K562 (cell line): Measurements from ENCODE around the gene RAB40B. TPM values are rescaled to one million over a fixed set of nuclear protein-coding genes. Genes with fewer than 3 reads are reported as not detected.

Source experiments
- ATAC-seq: fragments of 200-7000 bp; cut with Tn5 transposase; 3 replicates; pipeline ENCODE4 v1.9.1; 2020; ENCODE audit warnings: moderate library complexity
- BruUV-seq: library from RNA; stranded (reverse); fragments of 400-500 nt; replicated peaks from 2 replicates; lab custom pipeline; 2021; lab: Mats Ljungman, UMichigan
- CTCF ChIA-PET: fragments of 300-600 bp; formaldehyde crosslinking; extraction: SDS; loops from one replicate; lab custom pipeline; 2021; ENCODE audit warnings: low intra/inter-chr PET ratio; lab: Yijun Ruan, JAX
- POLR2A ChIA-PET: fragments of 300-600, 350-650 bp; sonication (Branson Sonifier 250); formaldehyde crosslinking; extraction: SDS; loops from one replicate; lab custom pipeline; 2021; ENCODE audit warnings: antibody characterized with exemption, inconsistent platforms; lab: Yijun Ruan, JAX
- DNase-seq, 4 experiments: peaks; one replicate each; pipeline versions ENCODE4 v3.0.0 to v3.0.0-alpha.2; 2011 to 2018; ENCODE audit warnings: low spot score in 3 of 4, mixed read lengths in 3 of 4; ENCODE audit errors: extremely low read depth in 1 of 4
- FAIRE-seq: peaks from 2 replicates; lab custom pipeline; 2011; peaks lifted over from hg19 to GRCh38; lab: Jason Lieb, UNC
- H2AFZ ChIP-seq: 2 replicates; pipeline ENCODE4 v1.6.0; 2011; ENCODE audit warnings: low read depth, low read length, control low read depth, inconsistent platforms
- H3K27ac ChIP-seq: fragments of 200-600 bp; 3 replicates; pipeline ENCODE4 v1.8.0; 2011; ENCODE audit warnings: low read depth, mild to moderate bottlenecking, control low read depth, inconsistent platforms, low read length, moderate library complexity, mixed read lengths; ENCODE audit errors: extremely low read depth
- H3K27me3 ChIP-seq, 2 experiments: fragments of 300-600 bp in 1 of 2; 2 replicates in 1 of 2; 3 replicates in 1 of 2; pipeline versions ENCODE4 v1.6.0 to v1.8.0; 2011; ENCODE audit warnings: inconsistent platforms in 2 of 2, low read length in 2 of 2, mild to moderate bottlenecking in 1 of 2, mixed read lengths in 1 of 2, moderate library complexity in 1 of 2; ENCODE audit not compliant: control insufficient read depth in 2 of 2, insufficient read depth in 2 of 2
- H3K36me3 ChIP-seq: fragments of 300-600 bp; 3 replicates; pipeline ENCODE4 v1.8.0; 2011; ENCODE audit warnings: mild to moderate bottlenecking, low read length, inconsistent platforms; ENCODE audit not compliant: control insufficient read depth, insufficient read depth
- H3K4me1 ChIP-seq, 2 experiments: fragments of 200-600 bp in 1 of 2; replicated peaks in 1 of 2; 2 replicates in 1 of 2; 3 replicates in 1 of 2; pipeline versions ENCODE4 v1.5.1 to v1.8.0; 2011; ENCODE audit warnings: inconsistent platforms in 2 of 2, low read length in 2 of 2, mild to moderate bottlenecking in 1 of 2, mixed read lengths in 1 of 2, moderate library complexity in 1 of 2; ENCODE audit not compliant: control insufficient read depth in 2 of 2, insufficient read depth in 2 of 2
- H3K4me2 ChIP-seq: 2 replicates; pipeline ENCODE4 v1.6.1; 2011; ENCODE audit warnings: low read length, control low read depth, inconsistent platforms, mixed read lengths; ENCODE audit not compliant: insufficient read depth
- H3K4me3 ChIP-seq: fragments of 200-600 bp; sonication (generic), shearing (Covaris generic); 2 replicates; pipeline ENCODE4 v1.5.1; 2016; ENCODE audit warnings: control low read depth, inconsistent platforms
- H3K79me2 ChIP-seq: fragments of 200-600 bp; 3 replicates; pipeline ENCODE4 v1.8.0; 2011; ENCODE audit warnings: low read length, inconsistent platforms; ENCODE audit not compliant: control insufficient read depth, insufficient read depth
- H3K9ac ChIP-seq, 2 experiments: 2 replicates each; pipeline versions ENCODE4 v1.6.0 to v1.6.1; 2011; ENCODE audit warnings: low read depth in 2 of 2, low read length in 2 of 2, control low read depth in 1 of 2, inconsistent platforms in 1 of 2, mild to moderate bottlenecking in 1 of 2, mixed read lengths in 1 of 2; ENCODE audit not compliant: insufficient read depth in 1 of 2
- H3K9me1 ChIP-seq: one replicate; pipeline ENCODE4 v1.6.0; 2011; ENCODE audit warnings: inconsistent platforms, mild to moderate bottlenecking, low read length, moderate library complexity; ENCODE audit not compliant: control insufficient read depth, insufficient read depth
- H3K9me3 ChIP-seq: replicated peaks from 2 replicates; pipeline ENCODE4 v1.5.1; 2011; ENCODE audit warnings: low read depth, low read length, inconsistent platforms; ENCODE audit not compliant: control insufficient read depth, insufficient read depth
- H4K20me1 ChIP-seq: replicated peaks from 2 replicates; pipeline ENCODE4 v1.6.1; 2011; ENCODE audit warnings: low read length, inconsistent platforms, mixed read lengths; ENCODE audit not compliant: control insufficient read depth, insufficient read depth
- CHD4 ChIP-seq: fragments of 200-600 bp; sonication (generic); IDR thresholded peaks from 3 replicates; pipeline ENCODE4 v1.6.1; 2012; ENCODE audit warnings: low read depth, mild to moderate bottlenecking, mixed read lengths, low read length, inconsistent platforms; ENCODE audit not compliant: insufficient read depth, insufficient replicate concordance, poor library complexity, severe bottlenecking
- CTBP1 ChIP-seq: fragments of 450-650 bp; IDR thresholded peaks from 2 replicates; pipeline ENCODE4 v1.6.1; 2016; ENCODE audit warnings: borderline replicate concordance
- E2F8 ChIP-seq: fragments of 450-650 bp; IDR thresholded peaks from 2 replicates; pipeline ENCODE4 v1.7.1; 2018; ENCODE audit warnings: mild to moderate bottlenecking, low read depth; ENCODE audit not compliant: partially characterized antibody
- HDAC2 ChIP-seq: fragments of 450-650 bp; IDR thresholded peaks from 2 replicates; pipeline ENCODE4 v1.6.1; 2016; ENCODE audit warnings: mild to moderate bottlenecking
- MYC ChIP-seq, 2 experiments: fragments of 250-450 bp in 1 of 2; sonication (Bioruptor Pico) in 1 of 2; IDR thresholded peaks; 2 replicates each; pipeline versions ENCODE4 v1.5.1 to v1.6.1; 2012 to 2021; ENCODE audit warnings: low read depth in 2 of 2, borderline replicate concordance in 1 of 2, improper control_type of control experiment in 1 of 2, low read length in 1 of 2, mild to moderate bottlenecking in 1 of 2, moderate library complexity in 1 of 2
- PRPF4 ChIP-seq: fragments of 200-400 bp; formaldehyde crosslinking; IDR thresholded peaks from one replicate; pipeline ENCODE4 v1.6.1; 2017; ENCODE audit warnings: low read length, low read depth, mild to moderate bottlenecking; ENCODE audit not compliant: insufficient read depth, poor library complexity, severe bottlenecking
- RBBP5 ChIP-seq: fragments of 200-600 bp; sonication (generic); IDR thresholded peaks from 2 replicates; pipeline ENCODE4 v1.6.1; 2012; ENCODE audit warnings: borderline replicate concordance, mild to moderate bottlenecking, low read length, control low read depth, inconsistent platforms; ENCODE audit not compliant: insufficient read depth, poor library complexity, severe bottlenecking
- RBM22 ChIP-seq: fragments of 200-400 bp; formaldehyde crosslinking; IDR thresholded peaks from 2 replicates; pipeline ENCODE4 v1.6.1; 2018; ENCODE audit warnings: low read length, low read depth; ENCODE audit not compliant: poor library complexity, severe bottlenecking
- STAT5B ChIP-seq: fragments of 250-450 bp; sonication (Bioruptor Pico); IDR thresholded peaks from 2 replicates; pipeline ENCODE4 v1.8.0; 2021; ENCODE audit warnings: mild to moderate bottlenecking, inconsistent platforms
- USF2 ChIP-seq: sonication (generic); formaldehyde crosslinking; IDR thresholded peaks from 2 replicates; pipeline ENCODE4 v1.5.0; 2020; ENCODE audit warnings: missing genetic modification reagents
- ZNF124 ChIP-seq: sonication (generic); formaldehyde crosslinking; IDR thresholded peaks from 2 replicates; pipeline ENCODE4 v1.8.1; 2022; ENCODE audit warnings: missing genetic modification reagents
- ZNF239 ChIP-seq: fragments of 250-450 bp; sonication (Bioruptor Pico); IDR thresholded peaks from 2 replicates; pipeline ENCODE4 v1.4.0; 2020; ENCODE audit warnings: mild to moderate bottlenecking
- ZNF408 ChIP-seq: fragments of 250-450 bp; sonication (Bioruptor Pico); IDR thresholded peaks from 2 replicates; pipeline ENCODE4 v1.4.0; 2020; ENCODE audit warnings: low read depth, mild to moderate bottlenecking, moderate library complexity
- WGBS: fragments of 100-300 bp; shearing (Covaris generic); methylation state at CpG from one replicate; pipeline ENCODE4 v1.1.6; 2016; ENCODE audit warnings: low coverage, mixed read lengths; ENCODE audit not compliant: insufficient coverage; ENCODE audit errors: missing lambda C conversion rate; 5-methylcytosine and 5-hydroxymethylcytosine counted together
- in situ Hi-C: fragments of 300-500 bp; cut with MboI; formaldehyde crosslinking; loops from 4 replicates; pipeline ENCODE4 v1.15.0; 2018; ENCODE audit warnings: inconsistent platforms, mixed read lengths
- intact Hi-C: fragments of 100-400 bp; cut with micrococcal nuclease; formaldehyde crosslinking; loops from 2 replicates; pipeline ENCODE4 v1.14.2; 2022
- polyA plus RNA-seq, 8 experiments: library from polyadenylated mRNA; depleted of rRNA in 4 of 8; stranded (reverse) in 5 of 8; unstranded in 3 of 8; fragments of >200 nt; fragmentation: Nextera tagmentation in 2 of 8; fragmentation: Illumina TruSeq in 1 of 8; extraction: Ambion mirVana in 2 of 8; extraction: Trizol in 1 of 8; gene quantifications; 2 replicates each; pipeline versions ENCODE4 v1.2.1 to v1.2.3, GENCODE V29; 2011 to 2014; ENCODE audit warnings: inconsistent platforms in 1 of 8, missing spikeins in 1 of 8
- total RNA-seq, 7 experiments: library from RNA; depleted of rRNA in 6 of 7; stranded (reverse); fragments of >200 nt in 6 of 7; fragmentation: Illumina TruSeq in 2 of 7; extraction: Trizol in 2 of 7; gene quantifications; 2 replicates each; pipeline versions ENCODE4 v1.2.1 to v1.2.3, GENCODE V29; 2011 to 2021; ENCODE audit warnings: low replicate concordance in 1 of 7
- TF ChIP-seq, protein P1 (sequence below): sonication (generic); formaldehyde crosslinking; IDR thresholded peaks from 2 replicates; pipeline ENCODE4 v1.8.0; 2023; ENCODE audit warnings: mild to moderate bottlenecking, missing genetic modification reagents

The RAB40B gene
- total and polyA plus RNA-seq, 9 of the 15 experiments (the other 6 are each of a cell fraction or from before 2014, with no cell fraction given) = 0.13 to 4.6 (median 1.4) TPM

DNA sequence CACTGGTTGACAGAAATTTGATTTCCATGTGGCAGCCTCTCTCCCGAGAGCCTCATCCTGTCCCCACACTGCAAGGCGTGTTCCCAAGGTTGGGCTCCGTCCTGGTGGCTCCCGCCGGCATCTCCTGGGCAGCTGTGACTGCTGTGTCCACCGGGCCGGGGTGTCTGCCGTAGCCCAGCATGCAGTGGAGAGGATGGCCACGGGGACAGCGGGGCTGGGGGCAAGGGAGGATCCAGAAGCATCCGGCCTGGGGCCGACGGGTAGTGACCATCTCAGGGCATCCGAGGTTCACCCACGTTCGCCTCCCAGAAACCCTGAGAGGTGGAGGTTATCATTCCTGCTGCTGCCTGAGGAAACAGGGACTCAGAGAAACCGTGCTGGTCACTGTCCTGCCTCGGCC, 7.3 kb upstream of the RAB40B start:
- no peak for ATAC-seq
- ChIA-PET CTCF (no interaction called here), POLR2A (interaction anchor here (0.7 kb wide), 1 partner anchor 146 kb away, joined by 3 read pairs; no protein-coding TSS in a partner anchor)
- intact Hi-C loops (no loop called here), in situ Hi-C loops (no loop called here)
- no peak overlapping the region for H3K4me2 ChIP-seq
- H3K27ac ChIP-seq = no peak overlapping the region
- TF ChIP-seq CHD4 (no peak), MYC (IDR thresholded peaks at IDR 0.05; ENCODE audit: low read depth, low read length) (no peak), MYC (CRISPR knock-in tag; IDR thresholded peaks at IDR 0.05; ENCODE audit: borderline replicate concordance, low read depth) (no peak), RBM22 (no peak), CTBP1 (no peak), E2F8 (no peak), STAT5B (CRISPR knock-in tag) (no peak), RBBP5 (no peak), HDAC2 (no peak), USF2 (CRISPR knock-in tag) (no peak), ZNF239 (no peak), ZNF408 (CRISPR knock-in tag) (no peak), ZNF124 (CRISPR knock-in tag) (no peak), PRPF4 (no peak)
- TF ChIP-seq, protein P1, sequence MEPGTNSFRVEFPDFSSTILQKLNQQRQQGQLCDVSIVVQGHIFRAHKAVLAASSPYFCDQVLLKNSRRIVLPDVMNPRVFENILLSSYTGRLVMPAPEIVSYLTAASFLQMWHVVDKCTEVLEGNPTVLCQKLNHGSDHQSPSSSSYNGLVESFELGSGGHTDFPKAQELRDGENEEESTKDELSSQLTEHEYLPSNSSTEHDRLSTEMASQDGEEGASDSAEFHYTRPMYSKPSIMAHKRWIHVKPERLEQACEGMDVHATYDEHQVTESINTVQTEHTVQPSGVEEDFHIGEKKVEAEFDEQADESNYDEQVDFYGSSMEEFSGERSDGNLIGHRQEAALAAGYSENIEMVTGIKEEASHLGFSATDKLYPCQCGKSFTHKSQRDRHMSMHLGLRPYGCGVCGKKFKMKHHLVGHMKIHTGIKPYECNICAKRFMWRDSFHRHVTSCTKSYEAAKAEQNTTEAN (CRISPR knock-in tag) = no peak
- no peaks in the 10 kb centered on the region for H3K9me3 ChIP-seq
- peaks cover 0 to 11% of the 10 kb centered on the region in 2 experiments; a peak in 2 of 5 replicates for H3K27me3 ChIP-seq
- WGBS = 39% methylated on average over 15 of the region's 18 CpGs
- H3K9me1 ChIP-seq = peaks cover 3% of the 10 kb centered on the region
- no peak overlapping the region for H2AFZ ChIP-seq
- BruUV-seq = no TSS peak
- no peaks in the 10 kb centered on the region for H3K79me2 ChIP-seq
- H3K4me1 ChIP-seq = peaks cover 0 to 50% of the 10 kb centered on the region in 2 experiments; a peak in 2 of 5 replicates
- H3K4me3 ChIP-seq = no peak overlapping the region
- no peaks in the 10 kb centered on the region for H3K36me3 ChIP-seq
- H3K9ac ChIP-seq = no peak overlapping the region
- 0 out of 2 replicates have a peak, but pooled peaks cover 2% of the 10 kb centered on the region for H4K20me1 ChIP-seq
- FAIRE-seq = no peak
- DNase-seq = no peak
